Thoracic aorta (tissue), 2 donors: ENCODE data around the gene ANKAR. TPM values are rescaled to one million over a fixed set of nuclear protein-coding genes. Genes with fewer than 3 reads are reported as not detected.

Experiments
- ATAC-seq: fragments of 150-250 bp; one replicate; pipeline ENCODE4 v1.8.0; 2017; ENCODE audit warnings: low read depth; ENCODE audit not compliant: insufficient number of reproducible peaks, low FRiP score
- DNase-seq: peaks from one replicate; pipeline ENCODE4 v3.0.0-alpha.2; 2020; ENCODE audit warnings: low spot score
- H3K27ac ChIP-seq, 2 donors: fragments of 200-600 bp; sonication (generic); 1 replicate in 1 of 2; 2 replicates in 1 of 2; pipeline ENCODE4 v1.5.1; 2016; ENCODE audit warnings: mild to moderate bottlenecking in 2 of 2, moderate library complexity in 2 of 2
- H3K27me3 ChIP-seq: fragments of 200-600 bp; sonication (generic); replicated peaks from 2 replicates; pipeline ENCODE4 v1.6.0; 2016; ENCODE audit warnings: mild to moderate bottlenecking; ENCODE audit not compliant: insufficient read depth
- H3K36me3 ChIP-seq: fragments of 200-600 bp; sonication (generic); one replicate; pipeline ENCODE4 v1.5.1; 2016
- H3K4me1 ChIP-seq, 2 donors: fragments of 200-600 bp; sonication (generic); 1 replicate in 1 of 2; 2 replicates in 1 of 2; pipeline versions ENCODE4 v1.5.1 to v1.6.0; 2016; ENCODE audit warnings: low read depth in 2 of 2, mild to moderate bottlenecking in 1 of 2; ENCODE audit not compliant: control insufficient read depth in 1 of 2
- H3K4me3 ChIP-seq: fragments of 200-600 bp; sonication (generic); 2 replicates; pipeline ENCODE4 v1.5.1; 2016; ENCODE audit warnings: mild to moderate bottlenecking
- H3K9me3 ChIP-seq: fragments of 200-600 bp; sonication (generic); 2 replicates; pipeline ENCODE4 v1.5.1; 2016
- CTCF ChIP-seq: fragments of 200-600 bp; sonication (generic); IDR thresholded peaks from one replicate; pipeline ENCODE4 v1.5.1; 2019; ENCODE audit warnings: antibody characterized with exemption
- total RNA-seq, 2 donors: library from RNA; depleted of rRNA; stranded (reverse); fragments of >200 nt; gene quantifications; one replicate each; pipeline versions ENCODE4 v1.1.0 to v1.2.3, GENCODE V29; 2016

ANKAR gene
- 10 to 100 TPM; 15.8 to 31.5 TPM for total RNA-seq

GRCh38 chr2:189674374-189675112 lies at the start of gene ANKAR:
ANKAR (plus strand) TSS chr2:189674670; CDS start chr2:189676491, 1,821 bp downstream.
- H3K27ac ChIP-seq = peak within 1 kb of the TSS; percentile 97 to 98
- ATAC-seq = peak; percentile 97
- H3K4me3 ChIP-seq = peak within 1 kb of the TSS; percentile 82
- H3K9me3 ChIP-seq = no peaks in the 10 kb centered on the region
- H3K27me3 ChIP-seq = no peaks in the 10 kb centered on the region
- no peaks in the 10 kb centered on the region for H3K36me3 ChIP-seq
- peak; percentile 84 for TF ChIP-seq CTCF
- H3K4me1 ChIP-seq = peaks cover 3 to 11% of the 10 kb centered on the region in 2 donors
- DNase-seq = peak; percentile 37

- H3K4me1 ChIP-seq = no peaks in the 10 kb centered on the region
- ATAC-seq = no peak
Measured at GRCh38 chr2:189625636-189626035, 48.8 kb upstream of the ANKAR start.

GRCh38 chr2:189627789-189628188 lies 46.7 kb upstream of the ANKAR start:
- H3K9me3 ChIP-seq = no peaks in the 10 kb centered on the region
- DNase-seq = no peak
- no peaks in the 10 kb centered on the region for H3K4me1 ChIP-seq
- no peak for ATAC-seq
- no peaks in the 10 kb centered on the region for H3K27me3 ChIP-seq
- H3K36me3 ChIP-seq = no peaks in the 10 kb centered on the region
- no peak overlapping the region for H3K27ac ChIP-seq
- TF ChIP-seq CTCF = no peak
- no peak overlapping the region for H3K4me3 ChIP-seq

More at GRCh38 chr2:189625636-189626035, 48.8 kb upstream of the ANKAR start:
- no peaks in the 10 kb centered on the region for H3K9me3 ChIP-seq
- no peaks in the 10 kb centered on the region for H3K27me3 ChIP-seq
- H3K4me3 ChIP-seq = no peak overlapping the region
- no peaks in the 10 kb centered on the region for H3K36me3 ChIP-seq
- TF ChIP-seq CTCF = no peak
- no peak for DNase-seq
- no peak overlapping the region for H3K27ac ChIP-seq

- Histone ChIP-seq H3K4me3 (no peak overlapping the region), H3K27me3 (no peaks in the 10 kb centered on the region), H3K36me3 (no peaks in the 10 kb centered on the region), H3K4me1 (no peaks in the 10 kb centered on the region), H3K9me3 (no peaks in the 10 kb centered on the region), H3K27ac (no peak overlapping the region)
- no peak for DNase-seq
- no peak for ATAC-seq
- no peak for TF ChIP-seq CTCF
Measured at GRCh38 chr2:189628817-189629530, 45.5 kb upstream of the ANKAR start.
